Measurements from ENCODE around the gene SH3D21.

The SH3D21 gene

GRCh38 chr1:36330940-36331339 lies 24.8 kb downstream of the SH3D21 start:
- DNase-seq (ENCODE audit: low spot score) = no peak

GRCh38 chr1:36337830-36338229 lies 31.7 kb downstream of the SH3D21 start:
- no peak for DNase-seq (ENCODE audit: low spot score)

GRCh38 chr1:36339215-36339614 lies 33.0 kb downstream of the SH3D21 start:
- DNase-seq (ENCODE audit: low spot score) = no peak

- no peak for DNase-seq (ENCODE audit: low spot score)
These were observed 33.4 kb downstream of the SH3D21 start for GRCh38 chr1:36339615-36340014.

- no peak for DNase-seq (ENCODE audit: low spot score)
These were observed 35.6 kb downstream of the SH3D21 start for GRCh38 chr1:36341626-36342320.

- DNase-seq (ENCODE audit: low spot score) = no peak
These were observed 36.4 kb downstream of the SH3D21 start for GRCh38 chr1:36342426-36343185.

GRCh38 chr1:36343651-36344394 lies 37.7 kb downstream of the SH3D21 start:
- no peak for DNase-seq (ENCODE audit: low spot score)

GRCh38 chr1:36344395-36344680 lies 38.2 kb downstream of the SH3D21 start:
- no peak for DNase-seq (ENCODE audit: low spot score)

- DNase-seq (ENCODE audit: low spot score) = no peak
These were observed 39.2 kb downstream of the SH3D21 start for GRCh38 chr1:36345353-36345752.

- DNase-seq (ENCODE audit: low spot score) = no peak
These were observed 40.7 kb downstream of the SH3D21 start for GRCh38 chr1:36346741-36347370.

GRCh38 chr1:36349241-36349671 lies 43.1 kb downstream of the SH3D21 start:
- DNase-seq (ENCODE audit: low spot score) = no peak

GRCh38 chr1:36349839-36350238 lies 43.7 kb downstream of the SH3D21 start:
- no peak for DNase-seq (ENCODE audit: low spot score)

- DNase-seq (ENCODE audit: low spot score) = no peak
These were observed 44.6 kb downstream of the SH3D21 start for GRCh38 chr1:36350659-36351226.

- no peak for DNase-seq (ENCODE audit: low spot score)
These were observed 45.2 kb downstream of the SH3D21 start for GRCh38 chr1:36351227-36351977.

- DNase-seq (ENCODE audit: low spot score) = no peak
These were observed 46.1 kb downstream of the SH3D21 start for GRCh38 chr1:36352125-36352909.

GRCh38 chr1:36352910-36353878 lies 47.0 kb downstream of the SH3D21 start:
- DNase-seq (ENCODE audit: low spot score) = no peak

GRCh38 chr1:36354486-36354885 lies 48.3 kb downstream of the SH3D21 start:
- DNase-seq (ENCODE audit: low spot score) = no peak

- no peak for DNase-seq (ENCODE audit: low spot score)
These were observed 49.6 kb downstream of the SH3D21 start for GRCh38 chr1:36355811-36356210.

- DNase-seq (ENCODE audit: low spot score) = no peak
These were observed 52.4 kb downstream of the SH3D21 start for GRCh38 chr1:36358514-36359084.
